HG03039 (cell line): ENCODE results near the gene ABCC9.

Source experiments
- ATAC-seq: cut with Tn5 transposase; IDR thresholded peaks from one replicate; pipeline ENCODE4 v1.9.1; 2021; ENCODE audit warnings: mild to moderate bottlenecking, moderate library complexity; ENCODE audit not compliant: unreplicated experiment

ABCC9 gene

DNA sequence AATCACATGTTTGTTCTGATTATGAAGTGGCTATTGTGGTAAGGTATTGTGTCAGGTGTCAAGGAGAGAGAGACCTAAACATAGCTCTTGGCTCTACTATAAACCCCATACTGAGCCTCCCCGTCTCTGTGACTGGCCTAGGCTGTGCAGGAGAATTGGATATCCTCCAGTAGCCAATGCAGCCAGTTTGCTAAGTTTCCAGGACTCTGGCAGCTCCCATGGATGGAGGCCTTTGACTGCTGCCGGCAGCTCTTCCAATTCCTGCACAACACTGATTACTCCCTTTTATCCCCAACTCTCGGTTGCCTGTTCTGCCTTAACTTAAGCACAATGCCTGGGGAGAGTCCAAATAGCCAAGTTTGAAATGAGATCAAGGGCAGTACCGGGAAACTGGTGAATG is 59.3 kb downstream of the ABCC9 start:
- no peak for ATAC-seq

DNA sequence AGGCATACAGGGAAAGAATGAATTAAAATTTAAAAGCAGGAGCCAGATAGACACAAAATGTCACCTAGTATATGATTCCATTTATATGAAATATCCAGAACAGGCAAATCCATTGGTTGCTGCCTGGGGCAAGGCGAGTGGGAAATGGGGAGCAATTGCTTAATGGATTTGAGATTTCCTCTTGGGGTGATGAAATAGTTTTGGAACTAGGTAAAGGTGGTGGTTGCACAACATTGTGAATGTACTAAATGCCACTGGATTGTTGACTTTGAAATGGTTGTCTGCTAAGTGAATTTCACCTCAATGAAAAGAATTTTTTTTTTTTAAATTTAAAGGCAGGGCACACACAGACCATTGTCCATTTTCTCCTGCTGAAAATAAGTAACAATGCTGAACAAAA is 61.9 kb downstream of the ABCC9 start:
- ATAC-seq: no peak

DNA sequence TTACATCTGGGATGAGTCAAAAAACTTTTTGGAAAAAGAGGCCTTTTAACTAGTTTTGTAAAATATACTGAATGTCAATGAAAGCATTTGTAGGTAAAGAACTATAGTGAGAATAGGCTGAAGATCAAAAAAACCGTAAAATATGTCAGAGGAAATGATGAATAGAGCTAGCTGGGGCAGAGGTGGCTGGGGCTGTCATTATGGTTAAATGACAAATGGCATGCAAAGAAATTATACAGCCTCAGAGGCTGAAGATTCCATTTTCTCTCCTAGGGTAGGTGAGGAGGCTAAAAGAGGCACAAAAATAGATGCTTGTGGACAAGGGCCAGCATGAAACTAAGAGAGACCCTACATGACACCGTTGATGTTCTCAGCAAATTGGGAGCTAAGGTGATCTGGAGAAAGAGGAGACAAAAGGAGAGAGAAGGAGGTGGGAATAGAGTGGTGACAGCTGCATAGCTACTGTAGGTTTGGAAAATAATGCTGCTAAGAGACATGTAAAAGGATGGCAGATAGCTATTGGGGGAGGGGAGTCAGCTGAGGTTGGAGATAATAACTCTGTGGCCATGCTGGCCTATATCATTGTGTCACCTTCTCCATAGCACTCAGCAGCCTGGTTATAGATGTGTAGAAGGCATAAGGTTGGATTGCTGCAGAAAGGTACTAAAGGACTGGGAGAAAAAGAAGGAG is 63.8 kb downstream of the ABCC9 start:
- ATAC-seq: no peak

DNA sequence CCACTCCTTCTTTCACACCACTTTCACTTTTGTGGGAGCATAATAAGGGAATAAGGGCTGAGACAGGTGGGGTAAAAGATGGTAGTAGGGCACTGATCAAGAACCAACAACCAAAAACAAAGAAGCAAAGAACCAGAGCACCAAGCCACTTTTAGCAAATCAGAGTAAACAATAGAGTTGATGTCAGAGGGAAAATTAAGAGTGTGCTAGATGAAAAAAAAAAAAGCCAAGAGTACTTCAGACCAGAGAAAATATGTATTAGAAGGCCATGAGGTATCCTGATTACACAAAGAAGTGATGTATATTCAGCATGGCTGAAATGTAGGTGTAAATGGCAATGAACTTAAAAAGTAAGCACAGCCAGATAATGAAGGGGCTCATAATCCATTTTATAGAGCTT is 75.4 kb downstream of the ABCC9 start:
- ATAC-seq: no peak

DNA sequence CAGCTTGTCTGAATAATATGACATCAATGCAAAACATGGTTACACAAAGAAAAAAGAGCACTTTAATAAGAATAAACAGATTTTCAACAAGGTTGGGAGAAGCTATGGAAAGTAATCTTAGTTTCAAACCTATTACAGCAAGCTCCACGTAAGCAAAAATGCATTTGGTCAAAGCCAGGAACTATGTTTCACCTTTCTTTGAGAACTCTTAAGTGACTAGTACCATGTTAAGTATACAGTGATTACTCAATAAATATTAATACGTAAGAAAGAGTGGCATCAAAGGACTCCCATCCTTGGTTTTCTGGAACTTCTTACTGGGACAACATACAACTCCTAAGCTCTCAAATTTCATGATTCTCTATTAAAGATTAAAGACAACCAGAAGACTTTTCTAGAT is 80.7 kb downstream of the ABCC9 start:
- no peak for ATAC-seq

DNA sequence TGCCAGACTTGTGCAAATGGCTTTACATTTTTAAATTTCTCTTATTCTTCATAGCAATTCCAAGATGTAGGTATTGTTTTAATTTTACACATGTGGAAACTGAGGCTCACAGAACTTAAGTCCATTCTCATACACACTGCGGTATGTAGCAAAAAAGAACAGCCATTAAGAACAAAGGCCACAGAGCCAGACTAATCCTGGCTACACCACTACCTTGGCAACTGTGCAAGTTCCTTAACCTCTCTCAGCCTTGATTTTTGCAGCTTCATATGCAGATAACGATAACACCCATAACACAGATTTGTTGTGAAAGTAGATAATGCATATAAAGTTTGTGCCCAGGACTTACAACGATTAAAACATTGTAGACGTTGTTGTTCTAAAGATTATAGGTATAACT is 81.1 kb downstream of the ABCC9 start:
- no peak for ATAC-seq

DNA sequence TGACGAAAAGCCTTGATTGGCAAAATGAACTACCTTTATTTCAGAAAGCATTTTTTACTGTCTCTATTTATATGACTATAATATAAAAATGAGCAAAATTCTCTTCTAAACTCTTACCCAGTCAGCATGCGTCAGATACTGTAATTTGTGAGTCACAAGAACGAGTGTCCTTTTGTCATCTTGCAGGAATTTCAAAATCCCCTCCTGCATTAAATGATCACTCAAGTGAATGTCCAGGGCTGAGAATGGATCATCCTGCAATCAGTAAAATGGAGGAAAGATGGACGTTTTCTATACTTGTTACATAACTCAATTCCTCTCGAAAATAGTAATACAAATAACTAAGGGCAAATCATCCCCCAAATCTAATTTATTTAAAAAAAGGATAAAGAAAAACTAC is 89.0 kb downstream of the ABCC9 start:
- ATAC-seq: no peak

DNA sequence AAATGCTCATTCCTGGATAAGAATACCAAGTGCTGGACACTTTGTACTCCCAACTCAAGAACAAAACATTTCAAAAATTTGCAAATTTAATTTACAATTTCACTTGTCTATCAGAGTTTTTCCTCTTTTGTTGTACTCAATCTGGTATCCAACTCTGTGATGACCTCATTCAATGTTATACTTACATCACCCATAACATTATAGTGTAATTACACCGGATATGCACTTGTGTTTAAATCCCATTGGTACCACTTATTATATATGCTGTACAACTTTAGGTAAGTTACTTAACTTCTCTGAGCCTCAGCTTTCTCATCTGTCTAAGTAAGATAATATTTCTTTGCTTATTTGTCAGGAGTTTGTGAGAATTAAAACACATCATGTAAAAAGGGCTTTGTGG is 90.1 kb downstream of the ABCC9 start:
- ATAC-seq: no peak

DNA sequence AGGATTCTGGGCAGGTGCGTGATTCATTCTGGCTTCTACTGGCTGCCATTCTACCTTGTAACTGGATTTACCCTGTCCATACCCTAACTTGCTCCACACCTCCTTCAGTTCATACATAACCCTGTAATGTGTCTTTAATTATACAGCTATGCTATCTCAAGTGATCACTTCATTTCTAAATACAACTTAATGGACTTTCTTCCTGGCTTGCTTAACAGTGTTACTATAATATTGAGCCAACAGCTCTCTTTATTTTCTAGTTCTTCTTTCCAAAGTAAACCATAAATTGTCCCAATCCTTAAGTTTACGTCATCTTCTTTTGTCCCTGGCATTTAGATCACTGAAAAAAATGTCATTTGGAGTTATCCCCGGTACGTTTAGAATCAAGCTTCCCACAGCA is 90.8 kb downstream of the ABCC9 start:
- no peak for ATAC-seq

DNA sequence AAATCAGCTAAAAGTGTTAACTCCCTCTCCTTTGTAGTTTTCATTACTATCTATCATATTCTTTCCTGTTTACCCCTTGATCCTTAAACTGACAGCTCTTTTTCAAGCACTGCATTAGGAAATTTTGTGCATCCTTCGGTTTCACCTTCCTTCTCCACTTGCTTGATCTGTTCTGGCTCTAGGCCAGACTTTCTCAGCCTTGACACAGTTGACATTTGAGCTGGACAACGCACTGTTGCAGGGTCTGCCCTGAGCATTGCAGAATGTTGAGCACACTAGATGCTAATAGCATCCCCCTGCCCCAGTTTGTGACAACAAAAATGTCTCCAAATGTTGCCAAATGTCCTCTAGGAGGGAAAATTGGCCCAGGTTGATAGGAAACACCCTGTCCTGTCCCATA is 91.3 kb downstream of the ABCC9 start:
- no peak for ATAC-seq

DNA sequence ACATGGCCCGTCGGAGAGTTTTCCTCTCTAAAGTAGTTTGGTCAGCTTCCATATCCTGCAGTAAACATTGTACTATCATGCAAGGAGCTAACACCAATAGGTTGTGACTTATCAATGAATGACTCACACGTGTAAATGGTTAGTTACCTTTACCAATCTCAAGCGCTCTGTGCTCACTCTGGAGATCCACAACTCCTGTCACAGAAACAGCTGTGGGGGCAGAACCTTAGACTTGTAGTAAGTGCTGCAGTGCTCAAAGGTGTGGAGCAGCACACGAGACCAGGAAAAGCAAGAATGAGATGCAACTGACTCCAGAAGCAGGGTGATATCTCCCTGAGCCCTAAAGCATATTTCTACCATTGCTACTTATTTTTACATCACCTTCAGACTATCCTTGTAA is 93.0 kb downstream of the ABCC9 start:
- ATAC-seq: no peak

DNA sequence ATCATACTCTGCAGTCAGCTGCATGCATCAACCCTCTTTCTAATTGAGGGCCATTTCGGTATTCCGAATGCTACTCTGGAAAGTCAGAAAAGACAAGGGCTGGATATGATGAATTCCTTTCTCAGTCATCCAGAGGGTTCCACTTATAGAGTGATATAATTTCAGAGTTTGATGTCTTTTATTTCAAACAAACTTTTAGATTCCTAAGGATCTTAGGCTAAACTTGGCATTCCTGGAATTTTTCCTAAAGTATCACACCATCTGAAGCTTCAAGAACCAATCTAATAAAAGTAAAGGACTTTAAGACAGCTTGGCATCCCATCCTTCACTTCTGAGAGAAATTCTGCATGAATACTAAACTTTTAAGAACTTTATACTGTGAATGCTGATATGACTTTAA is 97.4 kb downstream of the ABCC9 start:
- ATAC-seq: no peak

DNA sequence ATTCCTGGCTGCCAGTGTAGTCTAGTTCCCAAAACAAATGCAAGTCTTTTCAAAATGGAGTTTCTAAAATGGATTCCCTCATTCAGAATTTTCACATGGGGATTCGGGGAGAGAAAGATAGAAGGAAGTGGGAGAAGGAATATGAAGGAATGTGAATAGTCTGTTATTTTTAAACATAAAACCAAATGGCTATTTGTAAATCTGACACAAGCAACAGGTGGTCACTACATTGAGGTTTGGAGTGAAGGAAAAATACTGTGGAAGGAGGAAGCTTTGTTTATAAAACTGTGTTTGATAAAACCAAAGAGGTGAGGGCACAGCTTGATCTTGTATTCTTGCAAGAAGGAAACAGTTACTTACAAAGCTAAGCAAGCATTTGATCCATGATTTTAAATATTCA is 101.5 kb downstream of the ABCC9 start:
- no peak for ATAC-seq

DNA sequence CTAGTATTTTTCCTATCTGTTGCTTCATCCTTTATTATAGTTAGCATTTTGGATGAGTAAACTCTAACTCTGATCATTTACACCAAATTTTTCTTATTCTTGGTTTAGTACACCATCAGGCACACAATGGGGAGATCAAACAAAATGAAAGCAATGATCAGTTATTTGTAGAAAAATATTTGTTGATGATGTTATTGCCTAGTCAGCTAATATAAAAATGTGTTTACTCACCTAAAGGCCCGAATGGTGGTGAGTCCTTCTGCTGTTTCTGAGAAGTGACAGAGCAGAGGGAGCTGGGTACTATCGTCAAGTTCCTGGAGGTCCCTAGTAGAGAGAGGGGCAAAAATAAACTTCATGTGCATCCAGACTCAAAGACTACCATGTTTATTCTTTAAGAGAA is 103.4 kb downstream of the ABCC9 start:
- no peak for ATAC-seq

DNA sequence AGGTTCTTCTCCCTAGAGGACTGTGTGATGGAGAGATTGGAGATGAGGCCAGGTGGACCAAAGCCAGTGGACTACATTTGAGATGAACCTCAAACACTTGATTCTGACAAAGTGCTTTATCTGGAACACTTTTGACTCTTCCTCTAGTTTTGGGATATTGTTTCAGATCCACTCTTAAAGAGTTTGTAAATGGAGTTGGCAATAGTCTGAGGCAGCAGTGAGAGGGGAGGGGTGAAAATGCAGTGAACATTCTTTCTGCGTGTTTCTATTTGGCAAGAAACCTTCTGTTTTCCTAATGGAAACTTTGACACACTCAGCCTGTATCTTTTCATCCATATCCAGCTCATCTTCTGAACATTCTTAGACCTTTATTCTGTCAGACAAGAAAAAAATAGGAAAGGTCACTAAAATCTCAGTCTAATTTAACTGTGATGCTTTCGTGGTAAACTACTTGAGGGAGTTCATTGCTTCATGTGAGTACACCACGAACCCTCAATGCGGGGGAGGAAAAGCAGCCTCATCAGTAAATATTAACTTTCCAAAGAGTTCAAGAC is 109.4 kb downstream of the ABCC9 start:
- ATAC-seq: no peak

DNA sequence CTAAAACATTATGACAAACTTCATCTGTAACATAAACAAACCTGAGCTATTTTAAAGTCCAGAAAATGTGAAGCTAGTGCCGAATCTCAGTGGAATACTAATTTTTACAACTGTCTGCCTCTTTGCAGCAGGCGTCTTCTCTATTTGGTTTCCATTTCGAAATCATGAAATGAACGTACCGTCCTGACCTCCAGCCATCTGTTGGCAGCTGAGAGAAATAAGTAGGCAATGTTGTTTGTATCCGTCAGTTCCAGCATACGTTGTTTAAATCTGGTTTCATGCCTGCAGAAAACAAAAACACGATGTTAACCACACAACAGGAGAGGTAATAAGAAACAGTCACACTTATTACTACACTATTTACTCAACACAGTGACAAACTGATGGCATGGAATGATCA is 112.4 kb downstream of the ABCC9 start:
- no peak for ATAC-seq

DNA sequence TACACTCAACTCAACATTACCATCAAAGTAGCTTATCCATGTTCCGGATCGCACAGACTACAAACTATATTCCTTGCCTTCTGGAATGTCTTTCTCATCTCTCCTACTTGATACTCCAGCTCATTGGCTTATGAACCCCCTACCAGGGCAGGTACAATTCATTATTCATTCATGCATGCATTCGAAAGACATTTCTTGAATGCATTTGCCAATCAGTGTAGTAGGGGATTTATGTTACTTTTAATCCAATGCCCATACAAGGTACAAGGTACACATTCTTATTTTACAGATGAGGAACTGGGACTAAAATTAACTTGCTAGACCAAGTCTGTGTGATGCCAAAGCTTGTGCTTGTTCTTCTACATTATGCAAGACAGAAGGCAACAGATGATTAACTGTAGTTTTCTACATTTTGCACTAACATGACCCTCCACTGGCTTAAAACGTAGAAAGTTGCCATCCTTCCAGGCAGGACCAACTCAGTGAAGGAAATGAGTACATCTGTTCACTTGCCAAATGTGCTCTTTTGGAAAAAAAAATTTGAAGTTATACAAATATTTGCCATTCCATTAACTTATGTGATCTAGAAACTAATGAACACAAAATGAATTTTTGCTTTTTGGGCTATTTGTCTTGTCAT is 113.0 kb downstream of the ABCC9 start:
- ATAC-seq: no peak

DNA sequence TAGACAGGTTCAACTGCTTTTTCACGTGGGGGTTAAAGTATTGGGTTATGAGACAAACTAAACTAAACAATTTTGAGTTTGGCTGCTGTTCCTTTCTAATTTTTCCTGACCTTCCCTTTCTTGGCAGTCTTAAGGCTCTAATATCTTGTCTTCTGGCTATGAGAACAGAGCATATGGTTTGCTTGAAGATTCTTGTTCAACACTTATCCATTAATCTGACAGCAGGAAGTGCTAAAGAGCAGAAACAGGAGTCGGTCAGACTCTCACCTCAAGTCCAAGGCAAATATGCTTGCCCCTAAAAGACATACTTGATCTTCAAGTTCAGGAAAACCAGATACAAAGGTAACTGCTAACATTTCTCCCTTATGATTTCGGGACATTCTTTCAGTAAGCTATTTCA is 114.1 kb downstream of the ABCC9 start:
- ATAC-seq: no peak

DNA sequence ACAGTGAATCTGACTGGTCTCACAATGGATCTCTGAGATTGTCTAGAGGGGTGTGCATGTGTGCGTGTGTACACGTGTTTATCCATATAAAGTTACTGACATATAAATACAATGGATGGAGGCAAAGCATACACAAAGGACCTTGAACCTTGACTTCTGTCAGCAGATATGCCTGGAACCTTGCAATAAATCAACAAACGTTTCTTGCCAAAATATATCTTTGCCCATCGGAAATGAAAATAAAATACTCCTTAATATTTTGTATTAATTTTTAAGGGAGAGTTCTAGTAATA is 114.7 kb downstream of the ABCC9 start:
- ATAC-seq: no peak

DNA sequence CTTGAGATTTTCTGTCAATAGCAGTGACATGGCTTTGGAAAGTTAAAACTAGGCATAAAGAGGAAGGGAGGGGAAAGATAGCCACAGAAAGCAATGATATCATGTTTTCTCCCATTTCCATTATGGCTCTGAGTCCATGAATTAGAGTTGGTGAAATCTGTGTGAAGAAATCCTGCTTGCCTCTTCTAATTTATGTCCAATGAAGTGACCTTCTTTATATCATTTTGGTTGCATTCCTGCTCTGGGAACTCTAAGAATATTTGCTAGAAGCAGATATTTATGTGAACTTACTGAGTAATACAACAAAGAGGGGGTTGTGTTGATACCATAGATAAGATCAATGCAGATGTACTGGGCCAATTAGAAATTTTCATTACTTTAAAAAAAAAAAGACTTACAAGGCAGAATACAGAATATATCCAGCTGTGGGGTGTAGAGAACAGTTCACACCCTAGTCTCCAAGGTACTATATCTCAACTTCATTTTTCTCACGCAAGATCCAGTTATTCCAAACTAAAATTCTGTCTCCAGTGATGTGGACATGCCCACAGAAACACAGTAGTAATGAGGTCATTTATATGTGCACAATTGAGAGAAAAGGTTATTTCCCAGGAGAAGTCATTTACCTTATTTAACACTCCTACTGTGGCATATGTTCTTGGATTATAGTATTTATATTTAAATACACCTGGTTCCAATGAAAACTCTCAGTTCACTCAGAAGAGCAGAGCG is 115.2 kb downstream of the ABCC9 start:
- ATAC-seq: no peak

DNA sequence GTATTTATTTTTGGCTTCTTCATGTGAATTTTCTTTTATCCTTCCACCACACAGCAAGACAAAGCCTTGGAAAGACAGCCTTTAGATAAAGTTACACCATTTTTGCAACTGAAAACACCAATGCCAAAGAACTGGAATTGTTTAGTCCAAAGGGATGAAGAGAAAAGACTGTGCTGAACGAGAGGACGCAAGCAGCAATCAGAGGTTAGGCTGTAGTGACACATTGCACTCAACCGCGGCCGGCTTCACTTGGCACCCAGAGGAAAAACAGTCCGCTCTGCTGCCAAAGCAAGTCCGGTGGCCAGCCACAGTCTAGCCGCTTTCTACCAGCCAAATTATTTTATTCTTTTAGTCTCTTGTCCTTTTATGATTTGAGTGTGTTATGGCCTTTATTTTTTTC is 117.6 kb downstream of the ABCC9 start:
- no peak for ATAC-seq

DNA sequence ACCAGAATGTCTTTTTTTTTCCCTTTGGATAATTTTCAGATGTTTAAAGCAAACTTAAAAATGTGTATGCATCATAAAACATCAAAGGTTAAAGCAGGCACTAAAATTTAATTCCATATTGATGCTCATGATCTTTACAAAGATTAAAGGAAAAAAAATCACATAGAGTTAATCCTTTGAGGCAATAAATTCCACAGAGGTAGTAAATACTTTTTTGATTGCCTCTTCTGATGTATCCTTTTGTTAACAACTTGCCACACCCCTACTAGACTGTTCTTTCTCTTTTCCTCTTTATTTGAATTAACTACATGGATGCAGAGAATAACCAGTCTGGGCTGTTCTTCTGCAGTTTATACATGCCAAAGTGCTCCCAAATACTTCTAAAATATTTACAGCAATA is 121.5 kb downstream of the ABCC9 start:
- ATAC-seq: no peak
